Measurements from ENCODE around the gene TYW1.
"Not testable (repeated sequence)": the region's sequence is repeated elsewhere in the genome, so short reads cannot be mapped to it uniquely, and the experiment has no call there.

The TYW1 gene

GRCh38 chr7:67135617-67136486, 139.2 kb downstream of the TYW1 start:
- not testable (repeated sequence) for DNase-seq

GRCh38 chr7:67137489-67137888, 140.9 kb downstream of the TYW1 start:
- not testable (repeated sequence) for DNase-seq

GRCh38 chr7:67139876-67140275, 143.2 kb downstream of the TYW1 start:
- not testable (repeated sequence) for DNase-seq

GRCh38 chr7:67141001-67141400, 144.4 kb downstream of the TYW1 start:
- DNase-seq = not testable (repeated sequence)

- DNase-seq = not testable (repeated sequence)
Observed at GRCh38 chr7:67143091-67143786, 146.6 kb downstream of the TYW1 start.

- not testable (repeated sequence) for DNase-seq
Observed at GRCh38 chr7:67145581-67146193, 149.1 kb downstream of the TYW1 start.

GRCh38 chr7:67149131-67149530, 152.5 kb downstream of the TYW1 start:
- not testable (repeated sequence) for DNase-seq

GRCh38 chr7:67154374-67154773, 157.7 kb downstream of the TYW1 start:
- not testable (repeated sequence) for DNase-seq

- DNase-seq = not testable (repeated sequence)
Observed at GRCh38 chr7:67156064-67156463, 159.4 kb downstream of the TYW1 start.

- DNase-seq = not testable (repeated sequence)
Observed at GRCh38 chr7:67163285-67163684, 166.7 kb downstream of the TYW1 start.

- not testable (repeated sequence) for DNase-seq
Observed at GRCh38 chr7:67171151-67171550, 174.5 kb downstream of the TYW1 start.

GRCh38 chr7:67176730-67177129, 180.1 kb downstream of the TYW1 start:
- DNase-seq = not testable (repeated sequence)

- DNase-seq = not testable (repeated sequence)
Observed at GRCh38 chr7:67178915-67179688, 182.5 kb downstream of the TYW1 start.

GRCh38 chr7:67182956-67183750, 186.5 kb downstream of the TYW1 start:
- not testable (repeated sequence) for DNase-seq

GRCh38 chr7:67184912-67185659, 188.5 kb downstream of the TYW1 start:
- DNase-seq = not testable (repeated sequence)

GRCh38 chr7:67185660-67186129, 189.1 kb downstream of the TYW1 start:
- not testable (repeated sequence) for DNase-seq

GRCh38 chr7:67189160-67189559, 192.5 kb downstream of the TYW1 start:
- DNase-seq = not testable (repeated sequence)

GRCh38 chr7:67189801-67190465, 193.3 kb downstream of the TYW1 start:
- DNase-seq = not testable (repeated sequence)

- not testable (repeated sequence) for DNase-seq
Observed at GRCh38 chr7:67191002-67191720, 194.5 kb downstream of the TYW1 start.

All from NCI-H2029 (cell line).